ENCODE measurements around the gene CTTNBP2NL.
"Not testable (repeated sequence)": the region's sequence is repeated elsewhere in the genome, so short reads cannot be mapped to it uniquely, and the experiment has no call there.

The CTTNBP2NL gene

DNA sequence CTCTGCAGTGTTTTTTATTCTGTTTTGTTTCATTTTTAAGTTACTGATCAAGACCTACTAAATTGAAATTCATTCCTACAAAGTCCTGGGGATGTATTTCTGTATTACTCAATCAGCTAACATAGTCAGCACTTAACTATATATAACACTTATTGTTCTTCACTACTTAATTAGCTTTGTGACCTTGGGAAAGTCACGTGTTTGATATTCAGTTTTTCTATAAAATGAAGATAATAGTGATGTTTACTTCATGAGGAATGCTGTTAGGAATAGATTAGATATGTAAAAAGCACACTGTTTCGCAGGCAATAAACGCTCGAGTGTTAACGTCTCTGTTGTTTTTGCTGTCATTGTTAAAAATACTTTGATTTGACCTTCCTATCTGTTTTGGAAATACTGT, 44.6 kb downstream of the CTTNBP2NL start:
- no peak for DNase-seq (ENCODE audit: low read depth)
- no peak overlapping the region for H3K4me3 ChIP-seq (ENCODE audit: low read length)
- TF ChIP-seq, protein P1, sequence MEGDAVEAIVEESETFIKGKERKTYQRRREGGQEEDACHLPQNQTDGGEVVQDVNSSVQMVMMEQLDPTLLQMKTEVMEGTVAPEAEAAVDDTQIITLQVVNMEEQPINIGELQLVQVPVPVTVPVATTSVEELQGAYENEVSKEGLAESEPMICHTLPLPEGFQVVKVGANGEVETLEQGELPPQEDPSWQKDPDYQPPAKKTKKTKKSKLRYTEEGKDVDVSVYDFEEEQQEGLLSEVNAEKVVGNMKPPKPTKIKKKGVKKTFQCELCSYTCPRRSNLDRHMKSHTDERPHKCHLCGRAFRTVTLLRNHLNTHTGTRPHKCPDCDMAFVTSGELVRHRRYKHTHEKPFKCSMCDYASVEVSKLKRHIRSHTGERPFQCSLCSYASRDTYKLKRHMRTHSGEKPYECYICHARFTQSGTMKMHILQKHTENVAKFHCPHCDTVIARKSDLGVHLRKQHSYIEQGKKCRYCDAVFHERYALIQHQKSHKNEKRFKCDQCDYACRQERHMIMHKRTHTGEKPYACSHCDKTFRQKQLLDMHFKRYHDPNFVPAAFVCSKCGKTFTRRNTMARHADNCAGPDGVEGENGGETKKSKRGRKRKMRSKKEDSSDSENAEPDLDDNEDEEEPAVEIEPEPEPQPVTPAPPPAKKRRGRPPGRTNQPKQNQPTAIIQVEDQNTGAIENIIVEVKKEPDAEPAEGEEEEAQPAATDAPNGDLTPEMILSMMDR (IDR thresholded peaks at IDR 0.05; ENCODE audit: insufficient read depth, low read depth, low read length, missing control alignments), result no peak

DNA sequence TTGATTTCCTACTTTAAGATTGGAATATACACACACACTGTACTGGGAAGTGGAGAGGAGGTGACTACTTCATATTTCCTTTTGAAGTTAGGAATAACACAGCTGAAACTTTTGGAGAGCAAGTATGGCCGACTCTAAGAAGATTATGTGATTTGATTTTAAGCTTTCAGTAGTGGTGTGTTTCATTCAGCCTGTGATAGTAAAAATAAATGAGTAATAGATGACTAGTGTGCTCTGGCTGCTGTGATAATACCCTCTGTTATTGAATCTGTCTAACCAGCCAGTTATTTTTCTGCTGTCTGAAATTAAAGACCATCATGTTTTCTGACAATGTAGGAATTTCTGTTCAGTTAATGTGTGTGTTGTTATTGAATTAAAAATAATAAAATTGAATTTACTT, 48.3 kb downstream of the CTTNBP2NL start:
- DNase-seq (ENCODE audit: low read depth), result peak; percentile 43
- TF ChIP-seq, protein P1 (IDR thresholded peaks at IDR 0.05; ENCODE audit: insufficient read depth, low read depth, low read length, missing control alignments), result no peak
- H3K4me3 ChIP-seq (ENCODE audit: low read length), result no peak overlapping the region

DNA sequence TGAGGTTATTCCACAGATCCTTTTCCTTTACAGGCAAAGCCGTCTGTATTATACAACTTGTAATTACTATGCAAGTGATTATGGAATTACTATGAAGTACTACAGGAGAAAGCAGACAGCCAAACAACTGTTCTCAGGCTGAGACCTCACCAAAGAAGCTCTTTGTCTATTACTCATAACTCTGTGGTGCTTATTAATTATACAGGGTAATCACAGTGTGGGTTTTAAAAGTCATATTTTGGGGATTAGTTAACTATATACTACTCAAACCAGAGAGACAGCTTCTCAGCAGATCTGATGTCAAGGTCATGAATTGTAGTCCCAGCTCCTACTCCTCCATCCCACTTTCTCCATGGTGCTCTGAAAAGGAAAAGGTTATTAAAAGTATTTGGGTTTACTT, 49.6 kb downstream of the CTTNBP2NL start:
- H3K4me3 ChIP-seq (ENCODE audit: low read length), result no peak overlapping the region
- TF ChIP-seq, protein P1 (IDR thresholded peaks at IDR 0.05; ENCODE audit: insufficient read depth, low read depth, low read length, missing control alignments), result no peak
- DNase-seq (ENCODE audit: low read depth), result no peak

DNA sequence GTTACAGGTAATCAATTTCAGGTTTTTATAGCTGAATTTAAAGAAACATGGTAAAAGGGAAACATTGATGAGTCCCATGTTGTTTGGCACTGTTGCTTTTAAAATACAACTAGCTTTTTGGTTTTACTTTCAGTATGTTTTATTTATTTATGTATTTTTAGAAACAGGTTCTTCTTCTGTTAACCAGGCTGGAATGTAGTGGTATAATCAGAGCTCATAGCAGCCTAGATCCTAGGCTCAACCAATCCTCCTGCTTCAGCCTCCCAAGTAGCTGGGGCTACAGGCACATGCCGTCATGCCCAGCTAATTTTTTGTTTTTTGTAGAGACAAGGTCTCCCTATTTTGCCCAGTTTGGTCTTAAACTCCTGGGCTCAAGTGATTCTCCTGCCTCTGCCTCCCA, 50.4 kb downstream of the CTTNBP2NL start:
- no peak for DNase-seq (ENCODE audit: low read depth)
- TF ChIP-seq, protein P1 (IDR thresholded peaks at IDR 0.05; ENCODE audit: insufficient read depth, low read depth, low read length, missing control alignments), result no peak
- no peak overlapping the region for H3K4me3 ChIP-seq (ENCODE audit: low read length)

DNA sequence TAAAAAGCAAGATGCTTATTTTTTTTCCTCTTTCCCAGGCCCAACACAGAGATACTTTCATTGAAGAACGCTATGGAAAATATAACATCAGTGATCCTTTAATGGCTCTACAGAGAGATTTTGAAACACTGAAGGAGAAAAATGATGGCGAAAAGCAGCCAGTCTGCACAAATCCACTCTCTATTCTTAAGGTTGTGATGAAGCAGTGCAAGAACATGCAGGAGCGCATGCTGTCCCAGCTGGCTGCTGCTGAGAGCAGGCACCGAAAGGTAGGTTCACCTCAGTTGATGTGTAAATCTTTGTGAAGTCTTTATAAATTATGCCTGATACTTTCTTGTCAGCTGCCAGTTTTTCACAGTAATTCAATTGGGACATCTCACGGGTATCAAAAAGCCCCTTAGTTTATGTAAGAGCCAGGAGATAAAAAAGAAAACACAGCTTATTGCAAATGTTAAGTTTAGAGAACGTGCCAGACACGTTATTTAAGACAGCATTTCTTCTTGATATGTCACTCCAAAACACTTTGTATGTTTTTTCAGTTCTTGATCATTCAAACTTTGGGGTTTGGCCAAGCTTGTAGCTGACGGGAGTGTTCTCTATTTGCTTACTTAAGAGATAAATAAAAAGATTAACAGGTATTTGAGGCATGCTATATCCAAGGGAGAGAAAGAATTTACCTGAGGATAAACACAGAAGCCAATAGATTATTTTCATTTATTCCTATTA, 53.1 kb downstream of the CTTNBP2NL start:
- H3K4me3 ChIP-seq (ENCODE audit: low read length), result no peak overlapping the region
- TF ChIP-seq, protein P1 (IDR thresholded peaks at IDR 0.05; ENCODE audit: insufficient read depth, low read depth, low read length, missing control alignments), result no peak
- DNase-seq (ENCODE audit: low read depth), result no peak

DNA sequence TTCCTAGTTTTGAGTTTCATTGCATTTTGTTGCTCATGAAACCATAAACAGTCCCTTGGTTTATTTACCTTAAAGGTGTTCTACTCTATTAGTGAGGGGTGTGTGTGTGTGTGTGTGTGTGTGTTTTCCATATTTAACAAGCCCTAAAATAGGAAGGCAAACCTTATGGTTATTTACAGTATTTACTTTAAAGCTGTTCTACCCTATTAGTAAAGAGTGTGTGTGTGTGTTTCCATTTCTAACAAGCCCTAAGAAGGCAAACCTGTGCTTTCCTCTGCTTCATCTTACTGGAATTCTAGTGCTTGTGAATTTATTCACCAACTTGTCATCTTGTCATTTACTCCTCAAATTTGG, 53.6 kb downstream of the CTTNBP2NL start:
- TF ChIP-seq, protein P1 (IDR thresholded peaks at IDR 0.05; ENCODE audit: insufficient read depth, low read depth, low read length, missing control alignments), result no peak
- no peak for DNase-seq (ENCODE audit: low read depth)
- H3K4me3 ChIP-seq (ENCODE audit: low read length), result no peak overlapping the region

DNA sequence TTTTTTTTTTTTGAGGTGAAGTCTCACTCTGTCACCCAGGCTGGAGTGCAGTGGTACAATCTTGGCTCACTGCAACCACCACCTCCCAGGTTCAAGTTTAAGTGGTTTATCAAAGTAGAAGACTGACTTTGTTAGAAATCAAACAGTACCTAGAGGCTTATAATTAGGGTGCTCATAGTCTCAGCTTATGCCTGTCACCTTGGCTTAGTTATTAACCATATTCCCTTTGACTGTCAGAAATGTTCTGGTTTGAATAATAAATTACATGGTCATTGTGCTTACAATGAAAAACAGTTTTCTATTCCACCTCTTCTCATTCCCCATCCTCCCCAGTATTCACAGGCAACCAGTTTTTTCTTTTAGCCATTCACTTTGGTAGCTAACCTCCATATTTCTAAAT, 54.8 kb downstream of the CTTNBP2NL start:
- TF ChIP-seq, protein P1 (IDR thresholded peaks at IDR 0.05; ENCODE audit: insufficient read depth, low read depth, low read length, missing control alignments), result no peak
- H3K4me3 ChIP-seq (ENCODE audit: low read length), result no peak overlapping the region
- no peak for DNase-seq (ENCODE audit: low read depth)

DNA sequence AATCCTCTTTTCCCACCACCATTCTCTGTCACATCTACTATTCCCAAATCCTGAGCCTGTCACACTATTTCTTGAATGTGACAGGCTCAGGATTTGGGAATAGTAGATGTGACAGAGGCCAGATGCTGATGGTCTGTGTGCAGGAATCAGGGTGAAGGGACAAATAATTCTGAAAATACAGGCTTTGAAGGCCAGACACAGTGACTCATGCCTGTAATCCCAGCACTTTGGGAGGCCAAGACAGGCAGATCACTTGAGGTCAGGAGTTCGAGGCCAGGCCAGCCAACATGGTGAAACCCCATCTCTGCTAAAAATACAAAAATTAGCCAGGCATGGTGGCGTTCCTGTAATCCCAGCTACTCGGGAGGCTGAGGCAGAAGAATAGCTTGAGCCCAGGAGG, 55.3 kb downstream of the CTTNBP2NL start:
- H3K4me3 ChIP-seq (ENCODE audit: low read length); DNase-seq (ENCODE audit: low read depth): not testable (repeated sequence)

All from epithelial cell of esophagus (primary cell).